HepG2 (cell line): Measurements from ENCODE around the gene ZSWIM5. TPM values are rescaled to one million over a fixed set of nuclear protein-coding genes. Genes with fewer than 3 reads are reported as not detected.

Experiments used
- ATAC-seq: fragments of 200-7000 bp; cut with Tn5 transposase; 3 replicates; pipeline ENCODE4 v1.9.1; 2020; ENCODE audit warnings: mild to moderate bottlenecking, moderate library complexity
- BruUV-seq: library from RNA; stranded (reverse); fragments of 400-500 nt; replicated peaks from 2 replicates; lab custom pipeline; 2021; lab: Mats Ljungman, UMichigan
- CTCF ChIA-PET: fragments of 300-600 bp; formaldehyde crosslinking; extraction: SDS; loops from one replicate; lab custom pipeline; 2021; ENCODE audit warnings: low total read pairs, inconsistent platforms, low intra/inter-chr PET ratio; lab: Yijun Ruan, JAX
- POLR2A ChIA-PET: fragments of 350-600 bp; sonication (Branson Sonifier 250); formaldehyde crosslinking; loops from one replicate; lab custom pipeline; 2020; ENCODE audit warnings: antibody characterized with exemption, inconsistent platforms; lab: Yijun Ruan, JAX
- DNase-seq: peaks from one replicate; pipeline ENCODE4 v3.0.0-alpha.2; 2015; ENCODE audit warnings: low spot score
- FAIRE-seq: peaks from 3 replicates; lab custom pipeline; 2011; peaks lifted over from hg19 to GRCh38; lab: Jason Lieb, UNC
- H2AFZ ChIP-seq: one replicate; pipeline ENCODE4 v1.6.1; 2011; ENCODE audit warnings: low read length, inconsistent platforms
- H3K27ac ChIP-seq: fragments of 300-600 bp; 3 replicates; pipeline ENCODE4 v1.8.0; 2011; ENCODE audit warnings: mixed run types, mild to moderate bottlenecking, mixed read lengths, low read length, inconsistent platforms; ENCODE audit not compliant: insufficient read depth; ENCODE audit errors: extremely low read length
- H3K27me3 ChIP-seq, 2 experiments: fragments of 200-600 bp in 1 of 2; 2 replicates in 1 of 2; 3 replicates in 1 of 2; pipeline versions ENCODE4 v1.6.0 to v1.8.0; 2011; ENCODE audit warnings: low read length in 2 of 2, mild to moderate bottlenecking in 2 of 2, moderate library complexity in 2 of 2, inconsistent platforms in 1 of 2; ENCODE audit not compliant: insufficient read depth in 2 of 2, control insufficient read depth in 1 of 2
- H3K36me3 ChIP-seq, 2 experiments: fragments of 200-600 bp in 1 of 2; replicated peaks in 1 of 2; 2 replicates in 1 of 2; 3 replicates in 1 of 2; pipeline versions ENCODE4 v1.5.1 to v1.8.0; 2011; ENCODE audit warnings: low read length in 2 of 2, inconsistent platforms in 1 of 2; ENCODE audit not compliant: insufficient read depth in 2 of 2, control insufficient read depth in 1 of 2
- H3K4me1 ChIP-seq: 2 replicates; pipeline ENCODE4 v1.5.1; 2012; ENCODE audit warnings: low read length, inconsistent platforms; ENCODE audit not compliant: insufficient read depth
- H3K4me2 ChIP-seq: 2 replicates; pipeline ENCODE4 v1.6.0; 2011; ENCODE audit warnings: low read depth, low read length, inconsistent platforms
- H3K4me3 ChIP-seq, 3 experiments: fragments of 200-600 bp in 1 of 3; sonication (generic), shearing (Covaris generic) in 1 of 3; replicated peaks in 1 of 3; 2 replicates each; pipeline ENCODE4 v1.5.1; 2011 to 2016; ENCODE audit warnings: low read length in 3 of 3, inconsistent platforms in 2 of 3, low read depth in 2 of 3, mild to moderate bottlenecking in 2 of 3, control low read depth in 1 of 3, mixed read lengths in 1 of 3; ENCODE audit not compliant: insufficient read depth in 1 of 3
- H3K79me2 ChIP-seq: one replicate; pipeline ENCODE4 v1.6.1; 2011; ENCODE audit warnings: low read length, inconsistent platforms; ENCODE audit not compliant: insufficient read depth
- H3K9ac ChIP-seq: 2 replicates; pipeline ENCODE4 v1.6.0; 2011; ENCODE audit warnings: mild to moderate bottlenecking, low read depth, low read length, inconsistent platforms; ENCODE audit not compliant: insufficient read depth
- H3K9me3 ChIP-seq: 2 replicates; pipeline ENCODE4 v1.5.1; 2012; ENCODE audit warnings: mild to moderate bottlenecking, low read length
- H4K20me1 ChIP-seq: 2 replicates; pipeline ENCODE4 v1.6.0; 2011; ENCODE audit warnings: inconsistent platforms, mild to moderate bottlenecking, low read length, moderate library complexity; ENCODE audit not compliant: insufficient read depth
- CEBPB ChIP-seq: IDR thresholded peaks from 2 replicates; pipeline ENCODE4 v1.6.1; 2011; ENCODE audit warnings: low read depth, low read length, improper control_type of control experiment, borderline replicate concordance
- GABPA ChIP-seq, 2 experiments: IDR thresholded peaks; 2 replicates each; pipeline ENCODE4 v1.6.1; 2011 to 2016; ENCODE audit warnings: low read depth in 2 of 2, low read length in 1 of 2, missing biosample characterization in 1 of 2, missing genetic modification characterization in 1 of 2
- SALL1 ChIP-seq: sonication (generic); formaldehyde crosslinking; IDR thresholded peaks from 2 replicates; pipeline ENCODE4 v1.8.0; 2022; ENCODE audit warnings: mild to moderate bottlenecking, missing genetic modification reagents
- SIN3A ChIP-seq: IDR thresholded peaks from 2 replicates; pipeline ENCODE4 v1.6.1; 2011; ENCODE audit warnings: low read depth, mild to moderate bottlenecking, control low read depth, low read length, borderline replicate concordance
- SMARCC2 ChIP-seq: fragments of 450-650 bp; IDR thresholded peaks from 2 replicates; pipeline ENCODE4 v1.6.1; 2017; ENCODE audit warnings: antibody characterized with exemption, mild to moderate bottlenecking
- SOX13 ChIP-seq, 3 experiments: fragments of 450-650 bp in 1 of 3; sonication (generic) in 1 of 3; formaldehyde crosslinking in 1 of 3; IDR thresholded peaks in 2 of 3; conservative IDR thresholded peaks in 1 of 3; 2 replicates each; pipeline versions ENCODE4 v1.5.0 to v1.6.1; 2016 to 2020; ENCODE audit warnings: antibody characterized with exemption in 1 of 3, mild to moderate bottlenecking in 1 of 3, missing compliant biosample characterization in 1 of 3, missing genetic modification reagents in 1 of 3, moderate library complexity in 1 of 3
- ZBTB40 ChIP-seq, 2 experiments: fragments of 450-650 bp in 1 of 2; sonication (generic) in 1 of 2; formaldehyde crosslinking in 1 of 2; IDR thresholded peaks; 2 replicates each; pipeline versions ENCODE4 v1.6.1 to v1.8.0; 2016 to 2022; ENCODE audit warnings: antibody characterized with exemption in 1 of 2, mild to moderate bottlenecking in 1 of 2, missing genetic modification reagents in 1 of 2
- WGBS: methylation state at CpG from one replicate; pipeline ENCODE4 v1.1.6; 2017; ENCODE audit warnings: low lambda C conversion rate; 5-methylcytosine and 5-hydroxymethylcytosine counted together
- in situ Hi-C: cut with HindIII; loops from 2 replicates; pipeline ENCODE4 v1.10.0; 2017; ENCODE audit warnings: low pct_unique_long_range_greater_than_20kb; ENCODE audit not compliant: extremely low pct_ligation_motif_present
- intact Hi-C: fragments of 100-400 bp; cut with micrococcal nuclease; formaldehyde crosslinking; loops from one replicate; pipeline ENCODE4 v1.10.0; 2022; ENCODE audit not compliant: unreplicated experiment
- polyA plus RNA-seq, 8 experiments: library from polyadenylated mRNA; depleted of rRNA in 3 of 8; stranded (reverse) in 7 of 8; unstranded in 1 of 8; fragments of >200 nt; fragmentation: Illumina TruSeq in 4 of 8; extraction: Trizol in 4 of 8; gene quantifications; 2 replicates each; pipeline versions ENCODE4 v1.2.1 to v1.2.3, GENCODE V29; 2011 to 2016; ENCODE audit warnings: low read depth in 4 of 8, missing spikeins in 1 of 8, mixed read lengths in 1 of 8; ENCODE audit not compliant: insufficient read depth in 1 of 8
- total RNA-seq, 5 experiments: library from RNA; depleted of rRNA; stranded (reverse); fragments of >200 nt; fragmentation: Illumina TruSeq; extraction: Trizol; gene quantifications; 2 replicates each; pipeline ENCODE4 v1.2.3, GENCODE V29; 2016; ENCODE audit warnings: low read depth in 1 of 5

ZSWIM5 gene
- total and polyA plus RNA-seq, 2 of the 13 experiments (the other 11 are each of a cell fraction or from before 2014, with no cell fraction given) = 11.0 to 20.6 TPM

GRCh38 chr1:45177452-45177851 is 29.0 kb downstream of the ZSWIM5 start:
- Histone ChIP-seq H3K4me1 (peaks cover 26% of the 10 kb centered on the region), H3K4me2 (no peak overlapping the region), H4K20me1 (no peaks in the 10 kb centered on the region; the same call in 1 of the 2 replicates), H3K36me3 (no peaks in the 10 kb centered on the region), H3K9ac (no peak overlapping the region), H3K4me3 (no peak overlapping the region), H3K79me2 (peaks cover 32% of the 10 kb centered on the region), H3K27ac (no peak overlapping the region), H3K27me3 (no peaks in the 10 kb centered on the region), H3K9me3 (peaks cover 11% of the 10 kb centered on the region), H2AFZ (no peak overlapping the region)
- no peak for ATAC-seq
- in situ Hi-C loops (no loop called here), intact Hi-C loops (no loop called here)
- 93% methylated on average over 1 of the region's 1 CpG for WGBS
- POLR2A ChIA-PET = no interaction called here
- FAIRE-seq = no peak
- TF ChIP-seq CEBPB = peak; percentile 54
- no peak for TF ChIP-seq SIN3A
- CTCF ChIA-PET = no interaction called here
- no peak for DNase-seq
- no TSS peak for BruUV-seq

- ATAC-seq (peak; percentile 60), DNase-seq (peak; percentile 55), FAIRE-seq (peak; percentile 23)
- peak overlapping the region; percentile 32 for H3K9ac ChIP-seq
- peak overlapping the region; percentile 71 for H3K27ac ChIP-seq
- ChIA-PET CTCF (no interaction called here), POLR2A (no interaction called here)
- intact Hi-C loops (no loop called here), in situ Hi-C loops (no loop called here)
- H3K36me3 ChIP-seq = no peaks in the 10 kb centered on the region
- 5% methylated on average over 3 of the region's 3 CpGs for WGBS
- H3K4me3 ChIP-seq = peak overlapping the region in 2 of 3 experiments; percentile 32 to 46; a peak in 2 of 6 replicates
- H4K20me1 ChIP-seq = no peaks in the 10 kb centered on the region; the same call in 1 of the 2 replicates
- peak overlapping the region; percentile 72 for H3K4me2 ChIP-seq
- no peak overlapping the region for H2AFZ ChIP-seq
- H3K79me2 ChIP-seq = peaks cover 45% of the 10 kb centered on the region
- no peaks in the 10 kb centered on the region for H3K9me3 ChIP-seq
- peaks cover 45% of the 10 kb centered on the region for H3K4me1 ChIP-seq
- BruUV-seq = no TSS peak
- no peaks in the 10 kb centered on the region for H3K27me3 ChIP-seq
- TF ChIP-seq ZBTB40 (IDR thresholded peaks at IDR 0.05) = no peak
- TF ChIP-seq ZBTB40 (CRISPR knock-in tag; IDR thresholded peaks at IDR 0.05) = no peak
- no peak for TF ChIP-seq SOX13 (IDR thresholded peaks at IDR 0.05)
- peak in 1 of 2 experiments; percentile 67; a peak in 1 of 4 replicates for TF ChIP-seq SOX13 (CRISPR knock-in tag; conservative IDR thresholded peaks at IDR 0.05 in 1 of 2, IDR thresholded peaks at IDR 0.05 in 1 of 2)
- no peak for TF ChIP-seq SMARCC2
- peak; percentile 61 for TF ChIP-seq SALL1 (CRISPR knock-in tag)
- TF ChIP-seq GABPA (IDR thresholded peaks at IDR 0.05; ENCODE audit: low read depth, low read length) = no peak
- 0 out of 2 replicates have a peak, but pooled peaks have one; percentile 13 for TF ChIP-seq GABPA (CRISPR knock-in tag; IDR thresholded peaks at IDR 0.05; ENCODE audit: low read depth)
Measured at GRCh38 chr1:45172764-45173163, 33.6 kb downstream of the ZSWIM5 start.
